ENCODE results near the gene EZH2. TPM values are rescaled to one million over a fixed set of nuclear protein-coding genes. Genes with fewer than 3 reads are reported as not detected.

Gene EZH2
- total RNA-seq, 1 donor from 2014 or later = 19.7 TPM

GRCh38 chr7:148847815-148848734 is 36.0 kb downstream of the EZH2 start:
- Histone ChIP-seq H3K36me3 (ENCODE audit: control insufficient read depth, insufficient read depth, low read length) (no peaks in the 10 kb centered on the region), H3K27me3 (ENCODE audit: control insufficient read depth, insufficient read depth, low read length) (no peaks in the 10 kb centered on the region), H3K4me3 (ENCODE audit: low read depth, low read length) (no peak overlapping the region)
- no peak for TF ChIP-seq CTCF (IDR thresholded peaks at IDR 0.05; ENCODE audit: insufficient read depth, low read length, poor library complexity, severe bottlenecking)
- DNase-seq (ENCODE audit: low read depth) = no peak

GRCh38 chr7:148838905-148839304 is 45.2 kb downstream of the EZH2 start:
- DNase-seq (ENCODE audit: low read depth) = no peak
- no peaks in the 10 kb centered on the region for H3K27me3 ChIP-seq (ENCODE audit: control insufficient read depth, insufficient read depth, low read length)
- no peak for TF ChIP-seq CTCF (IDR thresholded peaks at IDR 0.05; ENCODE audit: insufficient read depth, low read length, poor library complexity, severe bottlenecking)
- H3K36me3 ChIP-seq (ENCODE audit: control insufficient read depth, insufficient read depth, low read length) = no peaks in the 10 kb centered on the region
- no peak overlapping the region for H3K4me3 ChIP-seq (ENCODE audit: low read depth, low read length)

- no peaks in the 10 kb centered on the region for H3K36me3 ChIP-seq (ENCODE audit: control insufficient read depth, insufficient read depth, low read length)
- TF ChIP-seq CTCF (IDR thresholded peaks at IDR 0.05; ENCODE audit: insufficient read depth, low read length, poor library complexity, severe bottlenecking) = no peak
- H3K27me3 ChIP-seq (ENCODE audit: control insufficient read depth, insufficient read depth, low read length) = no peaks in the 10 kb centered on the region
- DNase-seq (ENCODE audit: low read depth) = no peak
- no peak overlapping the region for H3K4me3 ChIP-seq (ENCODE audit: low read depth, low read length)
Measured at GRCh38 chr7:148835854-148836253, 48.2 kb downstream of the EZH2 start.

- Histone ChIP-seq H3K36me3 (ENCODE audit: control insufficient read depth, insufficient read depth, low read length) (no peaks in the 10 kb centered on the region), H3K27me3 (ENCODE audit: control insufficient read depth, insufficient read depth, low read length) (no peaks in the 10 kb centered on the region), H3K4me3 (ENCODE audit: low read depth, low read length) (no peak overlapping the region)
- no peak for DNase-seq (ENCODE audit: low read depth)
- TF ChIP-seq CTCF (IDR thresholded peaks at IDR 0.05; ENCODE audit: insufficient read depth, low read length, poor library complexity, severe bottlenecking) = no peak
Measured at GRCh38 chr7:148834605-148835004, 49.5 kb downstream of the EZH2 start.

GRCh38 chr7:148831782-148832181 is 52.3 kb downstream of the EZH2 start:
- Histone ChIP-seq H3K27me3 (ENCODE audit: control insufficient read depth, insufficient read depth, low read length) (no peaks in the 10 kb centered on the region), H3K36me3 (ENCODE audit: control insufficient read depth, insufficient read depth, low read length) (no peaks in the 10 kb centered on the region), H3K4me3 (ENCODE audit: low read depth, low read length) (no peak overlapping the region)
- DNase-seq (ENCODE audit: low read depth) = no peak
- TF ChIP-seq CTCF (IDR thresholded peaks at IDR 0.05; ENCODE audit: insufficient read depth, low read length, poor library complexity, severe bottlenecking) = no peak

All from kidney epithelial cell (primary cell).